Karpas-422 (cell line): ENCODE results near the gene SPTSSA. TPM values are rescaled to one million over a fixed set of nuclear protein-coding genes. Genes with fewer than 3 reads are reported as not detected.

ENCODE experiments used
- total RNA-seq: library from RNA; depleted of rRNA; stranded (reverse); fragments of >200 nt; shearing (Covaris generic); gene quantifications from 2 replicates; pipeline ENCODE4 v1.2.3, GENCODE V29; 2014; ENCODE audit warnings: low replicate concordance; rRNA removed

The SPTSSA gene
- total RNA-seq, 1 experiment from 2014 or later: 25.9 TPM

Other genes with a start within 250 kb of the SPTSSA start
- gene EAPP, start 77.5 kb upstream of the SPTSSA start, total RNA-seq: 46.2 and 63.5 TPM in 2 replicates
- gene SNX6, start 167.9 kb upstream of the SPTSSA start, total RNA-seq: 48.7 and 120 TPM in 2 replicates